ENCODE measurements around the gene ADAM12.
"Not testable (repeated sequence)": the region's sequence is repeated elsewhere in the genome, so short reads cannot be mapped to it uniquely, and the experiment has no call there.

Gene ADAM12

GRCh38 chr10:126066456-126066855 lies 321.8 kb downstream of the ADAM12 start:
- DNase-seq, result no peak

GRCh38 chr10:126065751-126066377 lies 322.4 kb downstream of the ADAM12 start:
- DNase-seq, result no peak

- DNase-seq, result no peak
Measured at GRCh38 chr10:126064512-126064911, 323.8 kb downstream of the ADAM12 start.

GRCh38 chr10:126063353-126063791 lies 324.9 kb downstream of the ADAM12 start:
- DNase-seq, result no peak

GRCh38 chr10:126062131-126063032 lies 325.9 kb downstream of the ADAM12 start:
- DNase-seq, result no peak

- DNase-seq, result no peak
Measured at GRCh38 chr10:126061526-126061925, 326.8 kb downstream of the ADAM12 start.

- DNase-seq, result no peak
Measured at GRCh38 chr10:126060261-126060931, 327.9 kb downstream of the ADAM12 start.

- no peak for DNase-seq
Measured at GRCh38 chr10:126059076-126059826, 329.0 kb downstream of the ADAM12 start.

- no peak for DNase-seq
Measured at GRCh38 chr10:126058507-126058906, 329.8 kb downstream of the ADAM12 start.

- no peak for DNase-seq
Measured at GRCh38 chr10:126058104-126058503, 330.2 kb downstream of the ADAM12 start.

GRCh38 chr10:126057494-126057893 lies 330.8 kb downstream of the ADAM12 start:
- DNase-seq, result no peak

GRCh38 chr10:126054191-126054590 lies 334.1 kb downstream of the ADAM12 start:
- DNase-seq, result no peak

GRCh38 chr10:126052171-126052570 lies 336.1 kb downstream of the ADAM12 start:
- DNase-seq, result no peak

GRCh38 chr10:126049759-126050700 lies 338.2 kb downstream of the ADAM12 start:
- no peak for DNase-seq

- not testable (repeated sequence) for DNase-seq
Measured at GRCh38 chr10:126047749-126048148, 340.5 kb downstream of the ADAM12 start.

- no peak for DNase-seq
Measured at GRCh38 chr10:126046831-126047230, 341.4 kb downstream of the ADAM12 start.

GRCh38 chr10:126045861-126046260 lies 342.4 kb downstream of the ADAM12 start:
- no peak for DNase-seq

- no peak for DNase-seq
Measured at GRCh38 chr10:126043389-126043788, 344.9 kb downstream of the ADAM12 start.

GRCh38 chr10:126042906-126043305 lies 345.4 kb downstream of the ADAM12 start:
- DNase-seq, result no peak

- no peak for DNase-seq
Measured at GRCh38 chr10:126042354-126042753, 345.9 kb downstream of the ADAM12 start.

- DNase-seq, result peak; percentile 73
Measured at GRCh38 chr10:126041804-126042231, 346.5 kb downstream of the ADAM12 start.

GRCh38 chr10:126041117-126041516 lies 347.2 kb downstream of the ADAM12 start:
- DNase-seq, result no peak
